Fibroblast of pulmonary artery (primary cell): ENCODE data around the gene SNX11.

Source experiments
- DNase-seq: peaks from one replicate; pipeline ENCODE4 v3.0.0-alpha.2; 2010; ENCODE audit warnings: low read depth
- H3K4me3 ChIP-seq: replicated peaks from 2 replicates; pipeline ENCODE4 v1.5.1; 2011; ENCODE audit warnings: low read depth, mild to moderate bottlenecking, control low read depth, low read length, moderate library complexity
- TF ChIP-seq, protein P1 (sequence below): IDR thresholded peaks from 2 replicates; pipeline ENCODE4 v1.5.1; 2011; ENCODE audit warnings: mild to moderate bottlenecking, control low read depth, low read length, inconsistent platforms; ENCODE audit errors: missing control alignments

The SNX11 gene

DNA sequence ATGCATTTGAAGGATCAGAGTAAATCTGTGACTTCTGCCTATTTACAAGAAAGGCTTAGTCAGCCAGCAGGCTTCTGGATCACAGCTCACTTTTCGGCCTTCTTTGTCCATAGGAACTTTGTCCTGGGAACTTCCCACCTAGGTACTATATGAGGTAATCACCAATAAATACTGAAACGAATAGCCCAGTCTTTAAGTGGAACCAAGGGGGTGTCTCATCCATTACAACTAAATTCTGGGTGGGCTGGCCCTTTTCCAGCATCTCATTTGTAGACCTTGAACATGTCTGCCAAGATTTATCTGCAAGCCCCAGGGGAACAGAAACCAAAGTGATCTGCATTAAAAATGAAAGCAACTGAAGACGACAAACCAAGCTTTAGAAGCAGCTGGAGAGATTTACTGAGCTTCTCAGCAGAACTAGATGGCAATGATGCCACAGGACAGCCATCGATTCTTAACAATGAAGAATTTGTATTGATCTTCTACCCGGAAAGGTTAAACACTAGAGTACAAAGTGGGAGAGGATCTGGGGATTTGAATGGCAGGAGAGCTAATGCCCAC lies 55.5 kb downstream of the SNX11 start:
- TF ChIP-seq, protein P1, sequence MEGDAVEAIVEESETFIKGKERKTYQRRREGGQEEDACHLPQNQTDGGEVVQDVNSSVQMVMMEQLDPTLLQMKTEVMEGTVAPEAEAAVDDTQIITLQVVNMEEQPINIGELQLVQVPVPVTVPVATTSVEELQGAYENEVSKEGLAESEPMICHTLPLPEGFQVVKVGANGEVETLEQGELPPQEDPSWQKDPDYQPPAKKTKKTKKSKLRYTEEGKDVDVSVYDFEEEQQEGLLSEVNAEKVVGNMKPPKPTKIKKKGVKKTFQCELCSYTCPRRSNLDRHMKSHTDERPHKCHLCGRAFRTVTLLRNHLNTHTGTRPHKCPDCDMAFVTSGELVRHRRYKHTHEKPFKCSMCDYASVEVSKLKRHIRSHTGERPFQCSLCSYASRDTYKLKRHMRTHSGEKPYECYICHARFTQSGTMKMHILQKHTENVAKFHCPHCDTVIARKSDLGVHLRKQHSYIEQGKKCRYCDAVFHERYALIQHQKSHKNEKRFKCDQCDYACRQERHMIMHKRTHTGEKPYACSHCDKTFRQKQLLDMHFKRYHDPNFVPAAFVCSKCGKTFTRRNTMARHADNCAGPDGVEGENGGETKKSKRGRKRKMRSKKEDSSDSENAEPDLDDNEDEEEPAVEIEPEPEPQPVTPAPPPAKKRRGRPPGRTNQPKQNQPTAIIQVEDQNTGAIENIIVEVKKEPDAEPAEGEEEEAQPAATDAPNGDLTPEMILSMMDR: no peak
- H3K4me3 ChIP-seq: no peak overlapping the region
- peak; percentile 8 for DNase-seq

DNA sequence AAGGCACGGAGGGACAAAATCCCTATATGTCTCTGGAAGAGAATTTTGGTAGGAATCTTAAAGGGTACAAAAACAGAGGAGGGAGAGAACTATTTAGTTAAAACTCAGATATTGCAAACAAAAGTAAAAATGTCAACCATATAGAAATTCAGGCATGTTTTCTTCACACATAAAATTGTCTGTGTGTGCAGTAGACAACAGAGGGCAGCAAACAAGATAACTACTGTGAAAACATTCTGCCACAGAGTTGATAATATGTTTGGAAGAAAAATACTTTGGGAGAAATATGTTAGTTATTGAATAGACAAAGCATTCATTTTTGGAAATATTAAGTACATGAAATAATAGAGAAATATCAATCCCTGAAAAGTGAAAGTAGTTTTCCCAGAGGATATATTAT lies 56.2 kb downstream of the SNX11 start:
- TF ChIP-seq, protein P1: peak; percentile 15
- DNase-seq: no peak
- no peak overlapping the region for H3K4me3 ChIP-seq

DNA sequence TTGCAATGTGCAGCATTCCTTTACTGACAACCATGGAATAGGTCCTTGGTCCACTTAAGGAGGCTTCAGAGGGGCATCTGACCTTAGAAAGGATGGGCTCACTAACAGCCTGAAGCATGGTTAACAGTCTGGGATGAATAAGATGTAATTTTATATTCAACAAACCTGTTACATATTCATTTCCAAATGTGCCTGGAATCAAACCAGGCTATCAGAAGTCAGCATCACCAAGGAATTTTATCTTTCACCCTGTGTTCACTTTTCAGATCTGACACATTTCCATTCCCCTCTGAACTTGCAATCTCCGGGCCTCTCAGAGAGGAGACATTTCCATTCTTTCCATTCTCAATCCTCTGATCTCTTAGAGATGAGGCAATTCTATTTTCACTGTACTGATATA lies 62.4 kb downstream of the SNX11 start:
- no peak for DNase-seq
- TF ChIP-seq, protein P1: no peak
- no peak overlapping the region for H3K4me3 ChIP-seq
